Uterus (tissue), 4 donors: ENCODE results near the gene CAPZA1. TPM values are rescaled to one million over a fixed set of nuclear protein-coding genes. Genes with fewer than 3 reads are reported as not detected.

Experiments
- DNase-seq, 2 donors: peaks; one replicate each; pipeline ENCODE4 v3.0.0-alpha.2; 2019 to 2020
- H3K27ac ChIP-seq, 2 donors: fragments of 200-600 bp; sonication (generic); 1 replicate in 1 of 2; 2 replicates in 1 of 2; pipeline ENCODE4 v1.5.1; 2016 to 2018
- H3K27me3 ChIP-seq, 2 donors: fragments of 200-600 bp; sonication (generic); one replicate each; pipeline ENCODE4 v1.5.1; 2018 to 2019; ENCODE audit warnings: control low read depth in 1 of 2
- H3K36me3 ChIP-seq, 2 donors: fragments of 200-600 bp; sonication (generic); one replicate each; pipeline ENCODE4 v1.5.1; 2019; ENCODE audit warnings: control low read depth in 1 of 2
- H3K4me1 ChIP-seq, 2 donors: fragments of 200-600 bp; sonication (generic); one replicate each; pipeline ENCODE4 v1.5.1; 2018 to 2019; ENCODE audit warnings: control low read depth in 1 of 2
- H3K4me3 ChIP-seq, 2 donors: fragments of 200-600 bp; sonication (generic); 1 replicate in 1 of 2; 2 replicates in 1 of 2; pipeline ENCODE4 v1.5.1; 2018 to 2019; ENCODE audit warnings: mild to moderate bottlenecking in 1 of 2
- H3K9me3 ChIP-seq, 2 donors: fragments of 200-600 bp; sonication (generic); one replicate each; pipeline ENCODE4 v1.5.1; 2019; ENCODE audit warnings: control low read depth in 1 of 2
- POLR2A ChIP-seq, 2 donors: fragments of 450-650 bp; IDR thresholded peaks; one replicate each; pipeline ENCODE4 v1.6.1; 2016; ENCODE audit warnings: antibody characterized with exemption in 2 of 2, mild to moderate bottlenecking in 1 of 2, moderate library complexity in 1 of 2
- intact Hi-C: fragments of 100-400 bp; cut with DNase I; formaldehyde crosslinking; loops from one replicate; pipeline ENCODE4 v1.15.1; 2023; ENCODE audit warnings: low total_unique reads
- total RNA-seq, 4 donors: library from RNA; depleted of rRNA in 3 of 4; stranded (reverse); fragments of >200 nt in 3 of 4; gene quantifications; one replicate each; pipeline versions ENCODE4 v1.1.0 to v1.2.4, GENCODE V29; 2014 to 2023
- TF ChIP-seq, protein P1 (sequence below), 4 experiments: fragments of 200-600 bp in 2 of 4; fragments of 450-650 bp in 2 of 4; sonication (generic) in 2 of 4; IDR thresholded peaks; one replicate each; pipeline ENCODE4 v1.5.1; 2016 to 2019; ENCODE audit warnings: antibody characterized with exemption in 4 of 4, mild to moderate bottlenecking in 2 of 4, moderate library complexity in 1 of 4
- donor health status: DM: yes; HTN: yes; CAD: no.

The CAPZA1 gene
- total RNA-seq, 4 donors from 2014 or later: 60.6 to 503 (median 151) TPM

DNA sequence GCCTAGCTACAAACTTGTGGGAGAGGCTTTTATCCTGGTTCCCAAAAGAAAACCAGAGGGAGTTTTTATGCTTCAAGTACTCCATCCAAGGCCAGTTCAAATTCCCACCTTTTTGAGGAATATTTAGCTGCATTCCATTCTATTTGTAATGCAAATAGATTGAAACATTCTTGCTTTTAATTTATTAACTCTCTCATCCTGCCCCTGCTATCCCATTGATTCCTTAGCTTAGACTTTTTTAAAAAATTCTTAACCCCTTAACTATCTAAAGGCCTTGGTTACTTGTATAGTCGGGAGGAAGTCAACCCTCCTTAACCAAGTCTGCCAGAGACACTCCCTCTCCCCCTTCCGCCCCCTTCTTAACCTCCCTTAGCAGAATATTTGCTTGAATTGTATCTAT, 52.4 kb downstream of the CAPZA1 start:
- no peak overlapping the region for H3K4me3 ChIP-seq
- DNase-seq: no peak
- H3K4me1 ChIP-seq: peaks cover 0 to 4% of the 10 kb centered on the region in 2 donors
- intact Hi-C loops: no loop called here
- no peaks in the 10 kb centered on the region for H3K36me3 ChIP-seq
- H3K27me3 ChIP-seq: no peaks in the 10 kb centered on the region
- no peak for TF ChIP-seq POLR2A (IDR thresholded peaks at IDR 0.05)
- TF ChIP-seq, protein P1, sequence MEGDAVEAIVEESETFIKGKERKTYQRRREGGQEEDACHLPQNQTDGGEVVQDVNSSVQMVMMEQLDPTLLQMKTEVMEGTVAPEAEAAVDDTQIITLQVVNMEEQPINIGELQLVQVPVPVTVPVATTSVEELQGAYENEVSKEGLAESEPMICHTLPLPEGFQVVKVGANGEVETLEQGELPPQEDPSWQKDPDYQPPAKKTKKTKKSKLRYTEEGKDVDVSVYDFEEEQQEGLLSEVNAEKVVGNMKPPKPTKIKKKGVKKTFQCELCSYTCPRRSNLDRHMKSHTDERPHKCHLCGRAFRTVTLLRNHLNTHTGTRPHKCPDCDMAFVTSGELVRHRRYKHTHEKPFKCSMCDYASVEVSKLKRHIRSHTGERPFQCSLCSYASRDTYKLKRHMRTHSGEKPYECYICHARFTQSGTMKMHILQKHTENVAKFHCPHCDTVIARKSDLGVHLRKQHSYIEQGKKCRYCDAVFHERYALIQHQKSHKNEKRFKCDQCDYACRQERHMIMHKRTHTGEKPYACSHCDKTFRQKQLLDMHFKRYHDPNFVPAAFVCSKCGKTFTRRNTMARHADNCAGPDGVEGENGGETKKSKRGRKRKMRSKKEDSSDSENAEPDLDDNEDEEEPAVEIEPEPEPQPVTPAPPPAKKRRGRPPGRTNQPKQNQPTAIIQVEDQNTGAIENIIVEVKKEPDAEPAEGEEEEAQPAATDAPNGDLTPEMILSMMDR (IDR thresholded peaks at IDR 0.05): no peak
- no peaks in the 10 kb centered on the region for H3K9me3 ChIP-seq
- H3K27ac ChIP-seq: peak overlapping the region in 1 of 2 donors; percentile 94

DNA sequence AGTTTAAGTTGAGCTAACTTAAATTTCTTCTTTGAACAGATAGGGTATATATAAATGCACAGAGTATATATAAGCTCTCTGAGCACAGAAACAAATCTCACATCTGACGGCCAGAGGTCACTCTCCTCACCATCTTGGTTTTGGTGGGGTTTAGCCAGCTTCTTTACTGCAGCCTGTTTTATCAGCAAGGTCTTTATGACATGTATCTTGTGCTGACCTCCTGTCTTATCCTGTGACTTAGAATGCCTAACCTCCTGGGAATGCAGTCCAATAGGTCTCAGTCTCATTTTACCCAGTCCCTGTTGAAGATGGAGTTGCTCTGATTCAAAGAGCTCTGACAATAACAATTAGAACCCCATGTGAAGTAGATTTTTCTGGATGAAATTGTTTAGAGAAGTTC, 53.2 kb downstream of the CAPZA1 start:
- Histone ChIP-seq H3K4me1 (peaks cover 0 to 4% of the 10 kb centered on the region in 2 donors), H3K36me3 (no peaks in the 10 kb centered on the region), H3K27me3 (no peaks in the 10 kb centered on the region), H3K27ac (peak overlapping the region; percentile 94 to 96), H3K4me3 (no peak overlapping the region), H3K9me3 (no peaks in the 10 kb centered on the region)
- no peak for DNase-seq
- intact Hi-C loops: no loop called here
- TF ChIP-seq POLR2A (IDR thresholded peaks at IDR 0.05): no peak
- TF ChIP-seq, protein P1 (IDR thresholded peaks at IDR 0.05): no peak

DNA sequence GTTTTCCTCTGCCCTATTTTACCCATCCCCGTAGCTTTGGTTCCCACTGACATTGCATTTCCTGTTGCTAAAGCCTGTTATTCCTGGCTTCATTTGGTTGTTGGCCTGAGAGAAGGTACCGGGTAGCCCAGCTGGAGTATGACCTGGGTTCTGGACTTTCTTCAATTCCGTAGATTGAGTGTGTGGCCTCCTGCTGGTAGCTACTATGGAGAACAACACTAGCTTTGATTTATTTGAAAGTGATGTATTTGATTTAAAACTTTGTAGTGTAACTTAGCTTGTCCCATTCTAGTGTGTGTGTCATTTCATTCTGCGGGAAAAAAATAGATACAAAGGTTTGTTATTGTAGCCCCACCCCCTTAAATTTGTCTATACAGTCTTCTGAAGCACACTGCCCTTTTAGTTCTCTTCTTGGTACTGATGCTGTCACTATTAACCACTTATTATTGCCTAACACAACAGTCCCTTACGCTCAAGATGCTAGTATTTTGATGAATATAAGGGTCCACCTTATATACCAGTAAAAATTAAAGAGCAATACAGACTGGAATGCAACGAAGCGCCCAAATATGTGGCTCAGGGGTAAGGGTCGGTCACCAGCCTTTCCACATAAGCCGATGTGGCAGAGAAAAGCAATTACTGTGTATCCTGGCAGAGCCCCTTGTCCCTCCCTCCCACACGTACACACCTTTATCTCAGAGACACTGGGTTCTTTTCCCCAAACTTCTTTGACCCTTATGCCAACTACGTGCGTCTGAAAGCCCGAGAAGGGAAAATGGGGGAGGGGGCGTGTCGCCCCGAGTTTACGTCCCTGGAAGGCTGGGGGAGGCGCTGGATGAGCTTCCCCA, 54.2 kb downstream of the CAPZA1 start:
- Histone ChIP-seq H3K9me3 (no peaks in the 10 kb centered on the region), H3K27ac (peak overlapping the region; percentile 94 to 96), H3K36me3 (no peaks in the 10 kb centered on the region), H3K4me1 (peaks cover 0 to 4% of the 10 kb centered on the region in 2 donors), H3K4me3 (peak overlapping the region; percentile 66 to 82), H3K27me3 (no peaks in the 10 kb centered on the region)
- intact Hi-C loops: no loop called here
- no peak for DNase-seq
- TF ChIP-seq, protein P1 (IDR thresholded peaks at IDR 0.05): peak in 3 of 4 experiments; percentile 40 to 60 (median 42)
- TF ChIP-seq POLR2A (IDR thresholded peaks at IDR 0.05): no peak

DNA sequence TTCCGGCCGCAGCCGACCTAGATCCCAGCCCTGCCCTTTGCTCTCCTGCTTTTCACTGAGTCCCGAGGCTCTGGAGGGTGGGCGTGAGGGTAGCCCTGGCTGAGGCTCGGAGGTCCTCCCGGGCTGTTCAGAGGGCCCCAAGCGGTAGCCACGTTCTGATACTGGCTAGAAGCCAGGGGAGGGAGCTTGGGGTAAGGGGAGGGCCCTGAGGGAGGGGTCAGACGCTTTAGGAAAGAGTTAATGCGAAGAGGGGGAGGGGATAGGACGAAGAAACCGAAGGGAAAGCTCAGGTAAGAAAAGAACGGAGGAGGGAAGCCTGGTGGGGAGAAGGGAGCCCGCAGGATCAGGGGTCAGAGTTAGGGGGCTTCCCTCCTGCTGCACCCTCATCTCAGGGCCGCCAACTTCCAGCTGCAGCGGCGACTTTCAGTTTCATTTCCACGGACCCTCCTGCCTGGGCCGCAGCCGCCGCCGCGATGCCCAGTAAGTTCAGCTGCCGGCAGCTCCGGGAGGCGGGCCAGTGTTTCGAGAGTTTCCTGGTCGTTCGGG, 54.9 kb downstream of the CAPZA1 start, which contains the start of gene MOV10:
Gene MOV10, plus strand, starts transcription at position 220 of the 546 bp plus-strand sequence. Its CDS starts 254 bp downstream, at position 474.
- Histone ChIP-seq H3K27me3 (no peaks in the 10 kb centered on the region), H3K4me3 (peak within 1 kb of the TSS; percentile 66 to 82), H3K27ac (peak within 1 kb of the TSS; percentile 94 to 96), H3K4me1 (peaks cover 0 to 4% of the 10 kb centered on the region in 2 donors), H3K36me3 (no peaks in the 10 kb centered on the region), H3K9me3 (no peaks in the 10 kb centered on the region)
- intact Hi-C loops: no loop called here
- peak; percentile 4 to 13 for TF ChIP-seq POLR2A (IDR thresholded peaks at IDR 0.05)
- TF ChIP-seq, protein P1 (IDR thresholded peaks at IDR 0.05): no peak
- DNase-seq: peak; percentile 68 to 71
